ENCODE measurements around the gene TEKT3. TPM values are rescaled to one million over a fixed set of nuclear protein-coding genes. Genes with fewer than 3 reads are reported as not detected.

TEKT3 gene
- total RNA-seq, 1 donor from 2014 or later = not detected

DNA sequence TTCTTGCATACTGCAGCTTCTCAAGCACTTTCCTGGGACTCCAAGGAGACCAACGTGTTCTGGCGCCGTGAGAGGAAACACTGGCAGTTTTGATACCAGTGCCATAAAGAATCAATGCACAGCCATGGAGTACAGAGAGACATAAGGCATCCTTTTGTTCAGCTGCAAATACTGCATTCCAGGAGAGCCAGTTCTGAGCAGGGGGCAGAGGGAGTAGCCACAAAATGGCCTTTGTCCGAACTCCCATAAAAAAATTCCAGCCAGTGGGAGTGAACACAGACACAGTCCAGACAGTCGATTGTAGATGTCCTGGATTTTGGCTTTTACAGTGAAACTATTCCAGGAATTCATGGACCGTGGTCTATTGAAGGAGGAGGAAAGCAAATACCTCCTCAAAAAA, 36.2 kb upstream of the TEKT3 start:
- ChIA-PET POLR2A (no interaction called here), CTCF (no interaction called here)
- intact Hi-C loops (cut with micrococcal nuclease) = no loop called here
- Mint-ChIP-seq H3K27me3 (peaks cover 14% of the 10 kb centered on the region), H3K27ac (no peak overlapping the region), H3K4me1 (no peaks in the 10 kb centered on the region), H3K36me3 (ENCODE audit: low read depth) (no peaks in the 10 kb centered on the region), H3K4me3 (no peak overlapping the region), H3K9me3 (no peaks in the 10 kb centered on the region)
- DNase-seq (no peak), ATAC-seq (ENCODE audit: low read depth) (no peak)
- TF ChIP-seq, protein P1, sequence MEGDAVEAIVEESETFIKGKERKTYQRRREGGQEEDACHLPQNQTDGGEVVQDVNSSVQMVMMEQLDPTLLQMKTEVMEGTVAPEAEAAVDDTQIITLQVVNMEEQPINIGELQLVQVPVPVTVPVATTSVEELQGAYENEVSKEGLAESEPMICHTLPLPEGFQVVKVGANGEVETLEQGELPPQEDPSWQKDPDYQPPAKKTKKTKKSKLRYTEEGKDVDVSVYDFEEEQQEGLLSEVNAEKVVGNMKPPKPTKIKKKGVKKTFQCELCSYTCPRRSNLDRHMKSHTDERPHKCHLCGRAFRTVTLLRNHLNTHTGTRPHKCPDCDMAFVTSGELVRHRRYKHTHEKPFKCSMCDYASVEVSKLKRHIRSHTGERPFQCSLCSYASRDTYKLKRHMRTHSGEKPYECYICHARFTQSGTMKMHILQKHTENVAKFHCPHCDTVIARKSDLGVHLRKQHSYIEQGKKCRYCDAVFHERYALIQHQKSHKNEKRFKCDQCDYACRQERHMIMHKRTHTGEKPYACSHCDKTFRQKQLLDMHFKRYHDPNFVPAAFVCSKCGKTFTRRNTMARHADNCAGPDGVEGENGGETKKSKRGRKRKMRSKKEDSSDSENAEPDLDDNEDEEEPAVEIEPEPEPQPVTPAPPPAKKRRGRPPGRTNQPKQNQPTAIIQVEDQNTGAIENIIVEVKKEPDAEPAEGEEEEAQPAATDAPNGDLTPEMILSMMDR (IDR thresholded peaks at IDR 0.05) = no peak

DNA sequence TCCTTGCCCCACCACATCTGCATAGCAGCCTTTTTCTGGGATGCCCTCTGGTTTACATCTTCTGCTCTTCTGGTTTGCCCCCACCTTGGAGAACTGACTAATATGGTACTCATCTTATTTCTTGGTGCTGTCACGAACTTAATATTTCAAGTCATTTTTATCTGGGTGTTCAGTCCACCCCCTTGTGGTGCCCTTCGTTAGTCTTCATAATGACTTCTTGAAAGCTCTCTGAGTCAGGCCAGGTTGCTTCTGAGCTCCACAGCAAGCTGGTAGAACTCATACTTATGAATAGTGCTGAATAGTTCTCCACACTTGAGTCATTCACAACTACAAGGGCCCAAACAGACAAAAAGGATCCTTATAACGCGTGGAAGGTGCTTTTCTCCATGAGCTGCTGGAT, 35.8 kb upstream of the TEKT3 start:
- Mint-ChIP-seq H3K27ac (no peak overlapping the region), H3K4me3 (no peak overlapping the region), H3K4me1 (no peaks in the 10 kb centered on the region), H3K9me3 (no peaks in the 10 kb centered on the region), H3K27me3 (peaks cover 14% of the 10 kb centered on the region), H3K36me3 (ENCODE audit: low read depth) (no peaks in the 10 kb centered on the region)
- ChIA-PET CTCF (no interaction called here), POLR2A (no interaction called here)
- TF ChIP-seq, protein P1 (IDR thresholded peaks at IDR 0.05) = no peak
- DNase-seq (no peak), ATAC-seq (ENCODE audit: low read depth) (no peak)
- intact Hi-C loops (cut with micrococcal nuclease) = no loop called here

DNA sequence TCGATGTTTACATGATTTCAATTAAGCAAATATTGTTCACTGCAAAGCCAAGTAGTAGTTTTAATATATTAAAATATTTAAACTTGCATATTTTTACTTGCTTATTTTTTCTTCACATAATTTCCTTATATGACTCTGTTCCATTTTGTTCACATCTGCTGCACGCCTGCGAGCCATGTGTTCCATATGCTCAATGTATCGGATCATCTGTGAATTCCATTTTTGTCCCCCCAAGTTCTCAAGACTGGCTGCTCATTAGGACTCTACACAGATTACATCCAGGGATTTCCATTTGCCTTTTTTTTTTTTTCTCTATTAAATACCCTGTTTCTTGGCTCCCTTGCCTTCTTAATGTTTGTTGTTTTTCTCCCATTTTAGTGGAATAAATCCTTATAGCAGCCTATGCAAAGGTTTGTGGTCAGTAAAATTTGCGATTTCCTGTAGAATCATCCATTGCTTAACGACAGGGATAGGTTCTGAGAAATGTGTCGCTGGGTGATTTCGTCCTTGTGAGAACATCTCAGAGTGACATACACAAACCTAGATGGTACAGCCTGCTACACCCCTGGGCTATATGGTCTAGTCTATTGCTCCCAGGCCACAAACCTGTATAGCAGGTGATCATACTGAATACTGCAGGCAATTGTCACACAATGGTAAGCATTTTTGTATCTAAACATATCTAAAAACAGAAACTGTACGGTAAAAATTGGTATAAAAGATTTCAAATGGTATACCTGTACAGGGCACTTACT, 30.2 kb upstream of the TEKT3 start:
- Mint-ChIP-seq H3K36me3 (ENCODE audit: low read depth) (no peaks in the 10 kb centered on the region), H3K9me3 (no peaks in the 10 kb centered on the region), H3K4me3 (no peak overlapping the region), H3K27me3 (no peaks in the 10 kb centered on the region), H3K4me1 (no peaks in the 10 kb centered on the region), H3K27ac (no peak overlapping the region)
- POLR2A ChIA-PET = no interaction called here
- TF ChIP-seq, protein P1 (IDR thresholded peaks at IDR 0.05) = no peak
- DNase-seq (no peak), ATAC-seq (ENCODE audit: low read depth) (no peak)
- intact Hi-C loops (cut with micrococcal nuclease) = no loop called here
- CTCF ChIA-PET = no interaction called here

DNA sequence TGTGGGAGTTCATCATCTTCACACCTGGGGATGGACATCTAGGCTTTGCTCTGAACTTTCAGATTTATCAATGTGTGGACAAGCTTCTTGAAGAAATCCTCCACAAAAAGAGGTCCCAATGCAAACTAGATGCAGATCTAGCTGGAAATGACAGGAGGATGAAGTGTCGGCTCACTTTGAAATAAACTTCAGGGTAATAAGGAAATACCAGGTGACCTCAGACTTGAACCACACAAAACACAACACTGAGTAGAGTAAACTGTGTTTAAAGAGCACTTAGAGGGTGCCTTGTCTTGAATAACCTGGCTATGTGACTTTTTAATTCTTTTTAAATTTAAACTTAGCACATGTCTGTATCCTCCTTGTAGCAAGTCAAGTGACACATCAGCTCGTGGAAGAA, 27.2 kb upstream of the TEKT3 start:
- TF ChIP-seq, protein P1 (IDR thresholded peaks at IDR 0.05) = no peak
- Mint-ChIP-seq H3K4me3 (no peak overlapping the region), H3K27ac (no peak overlapping the region), H3K4me1 (no peaks in the 10 kb centered on the region), H3K36me3 (ENCODE audit: low read depth) (no peaks in the 10 kb centered on the region), H3K9me3 (peaks cover 2% of the 10 kb centered on the region), H3K27me3 (no peaks in the 10 kb centered on the region)
- DNase-seq = no peak
- CTCF ChIA-PET = no interaction called here
- intact Hi-C loops (cut with micrococcal nuclease) = no loop called here
- ATAC-seq (ENCODE audit: low read depth) = no peak
- POLR2A ChIA-PET = no interaction called here

DNA sequence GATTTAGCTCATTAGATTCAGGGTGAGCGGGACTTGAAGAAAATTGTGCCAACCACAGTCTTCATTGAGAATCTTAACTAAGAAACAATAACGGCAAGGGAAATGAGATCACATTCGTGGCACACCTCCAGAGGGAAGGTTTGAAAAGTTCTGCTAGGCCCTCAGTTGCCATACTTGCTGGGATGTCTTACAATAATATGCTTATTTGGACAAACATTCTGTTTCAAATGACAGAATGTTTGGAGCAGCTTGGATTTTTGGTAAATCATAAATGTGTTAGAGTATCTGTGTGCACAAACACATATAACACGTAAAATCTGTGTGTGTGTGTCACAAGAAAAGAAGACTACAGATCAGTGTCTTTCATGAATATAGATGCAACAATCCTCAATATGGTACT, 24.6 kb upstream of the TEKT3 start:
- H3K27ac Mint-ChIP-seq = no peak overlapping the region
- H3K27me3 Mint-ChIP-seq = no peaks in the 10 kb centered on the region
- intact Hi-C loops (cut with micrococcal nuclease) = no loop called here
- no peak overlapping the region for H3K4me3 Mint-ChIP-seq
- peaks cover 2% of the 10 kb centered on the region for H3K9me3 Mint-ChIP-seq
- no peaks in the 10 kb centered on the region for H3K36me3 Mint-ChIP-seq (ENCODE audit: low read depth)
- TF ChIP-seq, protein P1 (IDR thresholded peaks at IDR 0.05) = no peak
- CTCF ChIA-PET = no interaction called here
- DNase-seq (no peak), ATAC-seq (ENCODE audit: low read depth) (no peak)
- no peaks in the 10 kb centered on the region for H3K4me1 Mint-ChIP-seq
- POLR2A ChIA-PET = no interaction called here

Data from activated B cell treated with CpG ODN at 0.5 μM for 24 hours (primary cell).